Ishikawa (cell line): ENCODE measurements around the gene MEGF9.

Experiments used
- CEBPB ChIP-seq: IDR thresholded peaks from 2 replicates; pipeline ENCODE4 v1.6.1; 2012
- EP300 ChIP-seq: IDR thresholded peaks from 2 replicates; pipeline ENCODE4 v1.6.1; 2012; ENCODE audit warnings: borderline replicate concordance
- FOXM1 ChIP-seq: IDR thresholded peaks from 2 replicates; pipeline ENCODE4 v1.6.1; 2012; ENCODE audit warnings: low read depth, borderline replicate concordance
- MAX ChIP-seq: IDR thresholded peaks from 2 replicates; pipeline ENCODE4 v1.6.1; 2012
- RAD21 ChIP-seq: IDR thresholded peaks from 2 replicates; pipeline ENCODE4 v1.6.1; 2012; ENCODE audit warnings: low read depth
- REST ChIP-seq: IDR thresholded peaks from 2 replicates; pipeline ENCODE4 v1.6.1; 2012; ENCODE audit warnings: low read depth, mild to moderate bottlenecking
- TAF1 ChIP-seq: IDR thresholded peaks from 2 replicates; pipeline ENCODE4 v1.6.1; 2012; ENCODE audit warnings: low read depth, mild to moderate bottlenecking
- YY1 ChIP-seq: IDR thresholded peaks from 2 replicates; pipeline ENCODE4 v1.6.1; 2012; ENCODE audit warnings: low read depth

GRCh38 chr9:120628207-120628924 is 85.9 kb downstream of the MEGF9 start:
- TF ChIP-seq CEBPB (no peak), RAD21 (no peak), REST (no peak), MAX (no peak), TAF1 (no peak), FOXM1 (no peak), EP300 (no peak), YY1 (no peak)
